Dendritic cell treated with granulocyte-macrophage colony-stimulating factor and Interleukin-4, amounts not matched to agents 40 ng/mL and 50 ng/mL, for 4 days (primary cell): ENCODE results near the gene ST3GAL3.

Source experiments
- H3K27ac Mint-ChIP-seq: one replicate; pipeline ENCODE4 v1.8.0; 2022; ENCODE audit warnings: mild to moderate bottlenecking, mixed read lengths
- H3K27me3 Mint-ChIP-seq: one replicate; pipeline ENCODE4 v1.8.0; 2022; ENCODE audit warnings: mild to moderate bottlenecking, mixed read lengths
- H3K36me3 Mint-ChIP-seq: one replicate; pipeline ENCODE4 v1.8.0; 2022; ENCODE audit warnings: low read depth, mixed read lengths
- H3K4me1 Mint-ChIP-seq: one replicate; pipeline ENCODE4 v1.8.0; 2022; ENCODE audit warnings: low read depth, mixed read lengths
- H3K4me3 Mint-ChIP-seq: one replicate; pipeline ENCODE4 v1.8.0; 2022; ENCODE audit warnings: mild to moderate bottlenecking, moderate library complexity, mixed read lengths
- H3K9me3 Mint-ChIP-seq: one replicate; pipeline ENCODE4 v1.8.0; 2022; ENCODE audit warnings: mixed read lengths
- intact Hi-C: fragments of 100-400 bp; cut with micrococcal nuclease; formaldehyde crosslinking; loops from one replicate; pipeline ENCODE4 v1.15.0; 2022

ST3GAL3 gene

GRCh38 chr1:43935711-43936427, 228.5 kb downstream of the ST3GAL3 start:
- H3K4me3 Mint-ChIP-seq = peak overlapping the region; percentile 45
- peaks cover 40% of the 10 kb centered on the region for H3K4me1 Mint-ChIP-seq
- no peak overlapping the region for H3K27ac Mint-ChIP-seq
- H3K27me3 Mint-ChIP-seq = peaks cover 27% of the 10 kb centered on the region
- no peaks in the 10 kb centered on the region for H3K36me3 Mint-ChIP-seq
- intact Hi-C loops = loop anchor here (1.0 to 2.0 kb wide), 2 partner anchors 10 to 405 kb away; partner anchors contain the start of genes IPO13 and PTPRF
- no peaks in the 10 kb centered on the region for H3K9me3 Mint-ChIP-seq

GRCh38 chr1:43936431-43937151, 229.3 kb downstream of the ST3GAL3 start:
- peaks cover 27% of the 10 kb centered on the region for H3K27me3 Mint-ChIP-seq
- peak overlapping the region; percentile 72 for H3K4me3 Mint-ChIP-seq
- H3K9me3 Mint-ChIP-seq = no peaks in the 10 kb centered on the region
- intact Hi-C loops = loop anchor here (1.0 kb wide), 1 partner anchor 10 kb away; the partner anchor contains the start of gene IPO13
- no peak overlapping the region for H3K27ac Mint-ChIP-seq
- no peaks in the 10 kb centered on the region for H3K36me3 Mint-ChIP-seq
- H3K4me1 Mint-ChIP-seq = peaks cover 40% of the 10 kb centered on the region

GRCh38 chr1:43937179-43937865, 230.0 kb downstream of the ST3GAL3 start:
- no peak overlapping the region for H3K27ac Mint-ChIP-seq
- H3K9me3 Mint-ChIP-seq = no peaks in the 10 kb centered on the region
- H3K4me3 Mint-ChIP-seq = no peak overlapping the region
- H3K36me3 Mint-ChIP-seq = no peaks in the 10 kb centered on the region
- peaks cover 45% of the 10 kb centered on the region for H3K4me1 Mint-ChIP-seq
- intact Hi-C loops = no loop called here
- H3K27me3 Mint-ChIP-seq = peaks cover 27% of the 10 kb centered on the region

GRCh38 chr1:43938383-43938782, 231.0 kb downstream of the ST3GAL3 start:
- peaks cover 49% of the 10 kb centered on the region for H3K4me1 Mint-ChIP-seq
- peaks cover 7% of the 10 kb centered on the region for H3K36me3 Mint-ChIP-seq
- peaks cover 17% of the 10 kb centered on the region for H3K27me3 Mint-ChIP-seq
- no peak overlapping the region for H3K4me3 Mint-ChIP-seq
- intact Hi-C loops = no loop called here
- H3K27ac Mint-ChIP-seq = no peak overlapping the region
- no peaks in the 10 kb centered on the region for H3K9me3 Mint-ChIP-seq

GRCh38 chr1:43938892-43939587, 231.7 kb downstream of the ST3GAL3 start:
- peaks cover 43% of the 10 kb centered on the region for H3K4me1 Mint-ChIP-seq
- H3K4me3 Mint-ChIP-seq = no peak overlapping the region
- no peak overlapping the region for H3K27ac Mint-ChIP-seq
- peaks cover 7% of the 10 kb centered on the region for H3K36me3 Mint-ChIP-seq
- peaks cover 12% of the 10 kb centered on the region for H3K27me3 Mint-ChIP-seq
- intact Hi-C loops = no loop called here
- no peaks in the 10 kb centered on the region for H3K9me3 Mint-ChIP-seq

- Mint-ChIP-seq H3K4me3 (no peak overlapping the region), H3K27ac (peak overlapping the region; percentile 56), H3K36me3 (peaks cover 21% of the 10 kb centered on the region), H3K4me1 (peaks cover 48% of the 10 kb centered on the region), H3K9me3 (no peaks in the 10 kb centered on the region), H3K27me3 (no peaks in the 10 kb centered on the region)
- intact Hi-C loops = loop anchor here (10.0 kb wide), 1 partner anchor 92 kb away; the partner anchor contains the start of gene SLC6A9
Measured at GRCh38 chr1:43942411-43942810, 235.1 kb downstream of the ST3GAL3 start.

GRCh38 chr1:43944860-43945259, 237.5 kb downstream of the ST3GAL3 start:
- intact Hi-C loops = loop anchor here (10.0 kb wide), 1 partner anchor 90 kb away; the partner anchor contains the start of gene SLC6A9
- H3K27ac Mint-ChIP-seq = no peak overlapping the region
- H3K27me3 Mint-ChIP-seq = no peaks in the 10 kb centered on the region
- H3K4me1 Mint-ChIP-seq = peaks cover 66% of the 10 kb centered on the region
- H3K9me3 Mint-ChIP-seq = no peaks in the 10 kb centered on the region
- H3K4me3 Mint-ChIP-seq = no peak overlapping the region
- H3K36me3 Mint-ChIP-seq = peaks cover 33% of the 10 kb centered on the region

GRCh38 chr1:43945674-43946235, 238.4 kb downstream of the ST3GAL3 start:
- Mint-ChIP-seq H3K4me3 (peak overlapping the region; percentile 91), H3K36me3 (peaks cover 42% of the 10 kb centered on the region), H3K27me3 (no peaks in the 10 kb centered on the region), H3K4me1 (peaks cover 72% of the 10 kb centered on the region), H3K9me3 (no peaks in the 10 kb centered on the region), H3K27ac (peak overlapping the region; percentile 93)
- intact Hi-C loops = loop anchor here (1.0 to 10.0 kb wide), 5 partner anchors 9 to 89 kb away; partner anchors contain the start of genes ATP6V0B, CCDC24 and SLC6A9

GRCh38 chr1:43946236-43947060, 239.1 kb downstream of the ST3GAL3 start, which contains the start of gene IPO13:
Gene IPO13 (plus strand): TSS chr1:43946950. CDS start chr1:43947601, 651 bp downstream.
- Mint-ChIP-seq H3K27ac (peak within 1 kb of the TSS; percentile 93), H3K27me3 (no peaks in the 10 kb centered on the region), H3K9me3 (no peaks in the 10 kb centered on the region), H3K36me3 (peaks cover 49% of the 10 kb centered on the region), H3K4me1 (peaks cover 79% of the 10 kb centered on the region), H3K4me3 (peak within 1 kb of the TSS; percentile 91)
- intact Hi-C loops = loop anchor here (1.0 to 10.0 kb wide), 5 partner anchors 10 to 88 kb away; partner anchors contain the start of genes ATP6V0B, CCDC24 and SLC6A9

- peak overlapping the region; percentile 91 for H3K4me3 Mint-ChIP-seq
- intact Hi-C loops = loop anchor here (2.0 to 10.0 kb wide), 2 partner anchors 44 to 88 kb away; partner anchors contain the start of genes CCDC24 and SLC6A9
- H3K36me3 Mint-ChIP-seq = peaks cover 53% of the 10 kb centered on the region
- H3K27ac Mint-ChIP-seq = peak overlapping the region; percentile 93
- H3K9me3 Mint-ChIP-seq = no peaks in the 10 kb centered on the region
- H3K27me3 Mint-ChIP-seq = no peaks in the 10 kb centered on the region
- H3K4me1 Mint-ChIP-seq = peaks cover 76% of the 10 kb centered on the region
Measured at GRCh38 chr1:43947061-43947873, 239.9 kb downstream of the ST3GAL3 start.

- H3K4me1 Mint-ChIP-seq = peaks cover 69% of the 10 kb centered on the region
- H3K36me3 Mint-ChIP-seq = peaks cover 48% of the 10 kb centered on the region
- peak overlapping the region; percentile 93 for H3K27ac Mint-ChIP-seq
- H3K9me3 Mint-ChIP-seq = no peaks in the 10 kb centered on the region
- intact Hi-C loops = loop anchor here (2.0 to 10.0 kb wide), 2 partner anchors 43 to 87 kb away; partner anchors contain the start of genes CCDC24 and SLC6A9
- peak overlapping the region; percentile 91 for H3K4me3 Mint-ChIP-seq
- no peaks in the 10 kb centered on the region for H3K27me3 Mint-ChIP-seq
Measured at GRCh38 chr1:43947874-43948437, 240.6 kb downstream of the ST3GAL3 start.
